Osteocyte (in vitro differentiated cells): ENCODE data around the gene NUDC. TPM values are rescaled to one million over a fixed set of nuclear protein-coding genes. Genes with fewer than 3 reads are reported as not detected.
"Not testable (repeated sequence)": the region's sequence is repeated elsewhere in the genome, so short reads cannot be mapped to it uniquely, and the experiment has no call there.

Experiments used
- DNase-seq: peaks from one replicate; pipeline ENCODE4 v3.0.0; 2021; ENCODE audit warnings: mixed read lengths; ENCODE audit not compliant: unreplicated experiment; ENCODE audit errors: extremely low spot score
- H3K27ac Mint-ChIP-seq: one replicate; pipeline ENCODE4 v1.8.0; 2021; ENCODE audit warnings: mild to moderate bottlenecking, mixed read lengths; ENCODE audit not compliant: unreplicated experiment
- H3K27me3 Mint-ChIP-seq: one replicate; pipeline ENCODE4 v1.8.0; 2021; ENCODE audit warnings: mixed read lengths; ENCODE audit not compliant: unreplicated experiment
- H3K36me3 Mint-ChIP-seq: one replicate; pipeline ENCODE4 v1.8.0; 2021; ENCODE audit warnings: mixed read lengths; ENCODE audit not compliant: unreplicated experiment
- H3K4me1 Mint-ChIP-seq: one replicate; pipeline ENCODE4 v1.8.0; 2021; ENCODE audit warnings: mixed read lengths; ENCODE audit not compliant: unreplicated experiment
- H3K4me3 Mint-ChIP-seq: one replicate; pipeline ENCODE4 v1.8.0; 2021; ENCODE audit warnings: mild to moderate bottlenecking, moderate library complexity, mixed read lengths; ENCODE audit not compliant: unreplicated experiment
- H3K9me3 Mint-ChIP-seq: one replicate; pipeline ENCODE4 v1.8.0; 2021; ENCODE audit warnings: mixed read lengths; ENCODE audit not compliant: unreplicated experiment
- total RNA-seq: library from RNA; stranded (reverse); gene quantifications from 2 replicates; pipeline ENCODE4 v1.2.1, GENCODE V29; 2021
- TF ChIP-seq, protein P1 (sequence below): fragments of 200-600 bp; sonication (generic); IDR thresholded peaks from 2 replicates; pipeline ENCODE4 v1.5.0; 2021; ENCODE audit warnings: antibody characterized with exemption, mild to moderate bottlenecking, moderate library complexity

NUDC gene
- total RNA-seq, 1 donor from 2014 or later: 54.3 TPM

DNA sequence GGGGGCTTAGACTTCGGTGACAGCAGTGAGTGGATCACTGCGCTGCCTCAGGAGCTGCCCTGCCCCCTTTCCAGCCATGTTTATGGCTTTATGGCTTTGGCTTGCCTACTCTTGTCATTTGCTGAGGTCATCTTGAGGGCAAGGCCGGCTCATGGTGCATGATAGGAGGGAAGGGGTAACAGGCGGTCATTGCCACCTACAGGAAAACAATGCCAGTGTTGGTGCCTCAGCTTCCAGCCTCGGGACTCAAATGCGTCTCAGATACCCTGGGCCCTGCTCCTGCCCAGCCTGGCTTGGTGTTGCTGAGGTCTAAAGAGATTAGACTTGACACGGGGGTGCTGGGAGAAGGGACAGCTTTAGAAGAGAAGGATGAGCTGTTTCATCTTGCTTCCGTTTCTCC lies 24.2 kb downstream of the NUDC start:
- H3K36me3 Mint-ChIP-seq: peaks cover 32% of the 10 kb centered on the region
- H3K4me3 Mint-ChIP-seq: no peak overlapping the region
- DNase-seq: no peak
- H3K9me3 Mint-ChIP-seq: no peaks in the 10 kb centered on the region
- TF ChIP-seq, protein P1, sequence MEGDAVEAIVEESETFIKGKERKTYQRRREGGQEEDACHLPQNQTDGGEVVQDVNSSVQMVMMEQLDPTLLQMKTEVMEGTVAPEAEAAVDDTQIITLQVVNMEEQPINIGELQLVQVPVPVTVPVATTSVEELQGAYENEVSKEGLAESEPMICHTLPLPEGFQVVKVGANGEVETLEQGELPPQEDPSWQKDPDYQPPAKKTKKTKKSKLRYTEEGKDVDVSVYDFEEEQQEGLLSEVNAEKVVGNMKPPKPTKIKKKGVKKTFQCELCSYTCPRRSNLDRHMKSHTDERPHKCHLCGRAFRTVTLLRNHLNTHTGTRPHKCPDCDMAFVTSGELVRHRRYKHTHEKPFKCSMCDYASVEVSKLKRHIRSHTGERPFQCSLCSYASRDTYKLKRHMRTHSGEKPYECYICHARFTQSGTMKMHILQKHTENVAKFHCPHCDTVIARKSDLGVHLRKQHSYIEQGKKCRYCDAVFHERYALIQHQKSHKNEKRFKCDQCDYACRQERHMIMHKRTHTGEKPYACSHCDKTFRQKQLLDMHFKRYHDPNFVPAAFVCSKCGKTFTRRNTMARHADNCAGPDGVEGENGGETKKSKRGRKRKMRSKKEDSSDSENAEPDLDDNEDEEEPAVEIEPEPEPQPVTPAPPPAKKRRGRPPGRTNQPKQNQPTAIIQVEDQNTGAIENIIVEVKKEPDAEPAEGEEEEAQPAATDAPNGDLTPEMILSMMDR: no peak
- no peaks in the 10 kb centered on the region for H3K4me1 Mint-ChIP-seq
- no peaks in the 10 kb centered on the region for H3K27me3 Mint-ChIP-seq
- no peak overlapping the region for H3K27ac Mint-ChIP-seq

DNA sequence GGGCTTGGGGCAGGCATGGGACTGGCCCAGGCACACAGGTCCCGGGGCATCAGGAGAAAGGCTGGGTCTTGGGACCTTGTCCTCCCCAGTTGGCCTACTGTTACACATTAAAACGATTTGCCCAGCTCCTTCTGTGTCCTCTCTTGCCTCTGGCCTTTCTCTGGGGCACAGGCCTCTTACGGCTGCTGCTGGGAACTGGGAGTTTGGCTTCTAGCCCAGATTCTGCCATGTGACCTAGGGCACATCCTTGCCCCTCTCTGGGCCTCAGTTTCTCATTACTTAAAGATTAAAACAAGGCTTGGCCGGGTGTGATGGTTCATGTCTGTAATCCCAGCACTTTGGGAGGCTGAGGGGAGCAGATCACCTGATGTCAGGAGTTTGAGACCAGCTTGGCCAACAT lies 24.7 kb downstream of the NUDC start:
- H3K27me3 Mint-ChIP-seq: no peaks in the 10 kb centered on the region
- TF ChIP-seq, protein P1: no peak
- peaks cover 30% of the 10 kb centered on the region for H3K36me3 Mint-ChIP-seq
- no peaks in the 10 kb centered on the region for H3K4me1 Mint-ChIP-seq
- DNase-seq: no peak
- no peak overlapping the region for H3K27ac Mint-ChIP-seq
- H3K9me3 Mint-ChIP-seq: no peaks in the 10 kb centered on the region
- no peak overlapping the region for H3K4me3 Mint-ChIP-seq

DNA sequence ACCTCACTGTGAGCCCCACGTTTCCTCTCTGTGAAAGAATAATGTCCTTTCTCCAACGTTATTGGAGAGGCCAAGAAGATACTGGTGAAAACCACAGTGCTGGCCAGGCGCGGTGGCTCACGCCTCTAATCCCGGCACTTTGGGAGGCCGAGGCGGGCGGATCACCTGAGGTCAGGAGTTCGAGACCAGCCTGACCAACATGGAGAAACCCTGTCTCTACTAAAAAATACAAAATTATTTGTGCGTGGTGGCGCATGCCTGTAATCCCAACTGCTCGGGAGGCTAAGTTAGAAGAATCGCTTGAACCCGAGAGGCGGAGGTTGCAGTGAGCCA lies 27.1 kb downstream of the NUDC start:
- H3K4me1 Mint-ChIP-seq: not testable (repeated sequence)

DNA sequence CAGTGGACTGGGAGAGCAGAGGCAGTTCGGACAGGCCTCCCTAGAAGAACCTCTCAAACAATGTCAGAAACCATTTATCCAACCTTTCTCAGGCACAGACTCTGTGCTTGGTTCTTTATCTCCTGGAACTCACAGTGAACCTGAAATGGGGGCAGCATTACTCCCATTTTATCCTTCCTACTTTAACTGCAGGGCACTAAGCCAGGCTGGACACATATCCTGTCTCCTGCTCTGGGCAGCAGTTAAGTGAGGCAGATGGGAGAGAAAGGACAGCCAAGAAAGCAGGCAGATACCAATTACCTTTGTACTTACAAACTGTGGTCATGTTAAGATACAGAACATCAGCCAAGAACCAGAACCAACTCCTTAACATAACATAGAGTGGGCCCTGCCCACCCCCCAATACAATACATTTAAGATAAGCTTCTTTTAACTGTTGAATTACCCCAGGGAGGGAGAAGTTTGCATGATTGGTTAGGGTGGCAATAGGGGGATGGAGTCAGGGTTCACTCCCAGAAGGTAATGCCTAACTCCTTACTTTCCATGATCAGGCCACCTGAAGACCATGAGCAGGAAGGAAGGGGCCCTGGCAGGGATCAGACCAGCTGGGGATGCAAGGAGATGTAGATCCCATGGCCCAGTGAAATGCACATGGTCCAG lies 27.9 kb downstream of the NUDC start:
- Mint-ChIP-seq H3K27ac (no peak overlapping the region), H3K27me3 (peaks cover 2% of the 10 kb centered on the region), H3K4me3 (no peak overlapping the region), H3K9me3 (no peaks in the 10 kb centered on the region), H3K4me1 (no peaks in the 10 kb centered on the region), H3K36me3 (peaks cover 17% of the 10 kb centered on the region)
- no peak for DNase-seq
- TF ChIP-seq, protein P1: no peak

More for the DNA sequence above, 27.1 kb downstream of the NUDC start:
- peaks cover 17% of the 10 kb centered on the region for H3K36me3 Mint-ChIP-seq
- H3K4me3 Mint-ChIP-seq, DNase-seq, H3K27me3 Mint-ChIP-seq, H3K27ac Mint-ChIP-seq, H3K9me3 Mint-ChIP-seq: not testable (repeated sequence)

DNA sequence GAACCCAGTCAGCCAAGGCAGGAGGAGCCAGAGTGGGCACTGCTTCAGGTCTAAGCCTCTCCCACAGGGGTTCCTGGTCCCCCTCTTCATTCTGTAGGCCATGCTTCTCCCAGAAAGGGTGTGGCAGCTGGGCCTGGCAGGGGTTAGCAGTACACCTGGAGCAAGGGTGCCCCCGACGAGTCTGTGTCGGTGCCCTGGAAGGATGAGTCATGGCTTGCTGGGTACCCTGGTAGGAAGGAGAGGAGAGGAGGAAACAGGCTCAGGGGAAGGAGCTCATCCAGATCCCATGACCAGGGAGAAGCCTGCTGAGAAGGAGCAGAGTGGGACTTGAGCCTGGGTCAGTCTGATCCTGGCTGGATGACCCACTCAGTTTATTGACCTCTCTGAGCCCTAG lies 28.4 kb downstream of the NUDC start:
- TF ChIP-seq, protein P1: no peak
- Mint-ChIP-seq H3K4me1 (no peaks in the 10 kb centered on the region), H3K27ac (no peak overlapping the region), H3K36me3 (peaks cover 16% of the 10 kb centered on the region), H3K9me3 (no peaks in the 10 kb centered on the region), H3K27me3 (peaks cover 2% of the 10 kb centered on the region), H3K4me3 (no peak overlapping the region)
- DNase-seq: no peak

DNA sequence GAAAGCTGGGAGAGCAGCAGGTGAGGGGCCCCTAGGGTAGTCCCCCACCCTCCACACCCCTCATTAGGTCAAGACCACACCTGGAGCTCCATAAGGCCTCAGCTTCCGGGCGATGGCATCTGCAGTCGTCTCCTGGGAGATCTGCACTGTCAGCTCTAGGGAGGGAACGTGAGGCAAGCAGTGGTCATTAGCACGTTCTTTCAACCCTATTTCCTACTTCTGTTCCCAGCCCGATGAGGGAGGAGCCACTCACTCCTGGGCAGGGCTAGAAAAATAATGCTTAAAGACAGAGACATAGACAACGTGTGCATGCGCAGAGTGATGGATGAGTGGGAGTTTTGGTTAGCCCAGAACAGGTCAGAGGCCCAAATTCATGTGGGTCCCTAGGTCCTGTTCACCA lies 29.1 kb downstream of the NUDC start:
- no peak for DNase-seq
- H3K4me3 Mint-ChIP-seq: no peak overlapping the region

More for the DNA sequence above, 29.1 kb downstream of the NUDC start:
- Mint-ChIP-seq H3K27me3 (peaks cover 7% of the 10 kb centered on the region), H3K4me1 (no peaks in the 10 kb centered on the region), H3K36me3 (peaks cover 10% of the 10 kb centered on the region), H3K27ac (no peak overlapping the region), H3K9me3 (no peaks in the 10 kb centered on the region)
- TF ChIP-seq, protein P1: no peak
